ENCODE measurements around the gene WNK4.

The WNK4 gene

DNA sequence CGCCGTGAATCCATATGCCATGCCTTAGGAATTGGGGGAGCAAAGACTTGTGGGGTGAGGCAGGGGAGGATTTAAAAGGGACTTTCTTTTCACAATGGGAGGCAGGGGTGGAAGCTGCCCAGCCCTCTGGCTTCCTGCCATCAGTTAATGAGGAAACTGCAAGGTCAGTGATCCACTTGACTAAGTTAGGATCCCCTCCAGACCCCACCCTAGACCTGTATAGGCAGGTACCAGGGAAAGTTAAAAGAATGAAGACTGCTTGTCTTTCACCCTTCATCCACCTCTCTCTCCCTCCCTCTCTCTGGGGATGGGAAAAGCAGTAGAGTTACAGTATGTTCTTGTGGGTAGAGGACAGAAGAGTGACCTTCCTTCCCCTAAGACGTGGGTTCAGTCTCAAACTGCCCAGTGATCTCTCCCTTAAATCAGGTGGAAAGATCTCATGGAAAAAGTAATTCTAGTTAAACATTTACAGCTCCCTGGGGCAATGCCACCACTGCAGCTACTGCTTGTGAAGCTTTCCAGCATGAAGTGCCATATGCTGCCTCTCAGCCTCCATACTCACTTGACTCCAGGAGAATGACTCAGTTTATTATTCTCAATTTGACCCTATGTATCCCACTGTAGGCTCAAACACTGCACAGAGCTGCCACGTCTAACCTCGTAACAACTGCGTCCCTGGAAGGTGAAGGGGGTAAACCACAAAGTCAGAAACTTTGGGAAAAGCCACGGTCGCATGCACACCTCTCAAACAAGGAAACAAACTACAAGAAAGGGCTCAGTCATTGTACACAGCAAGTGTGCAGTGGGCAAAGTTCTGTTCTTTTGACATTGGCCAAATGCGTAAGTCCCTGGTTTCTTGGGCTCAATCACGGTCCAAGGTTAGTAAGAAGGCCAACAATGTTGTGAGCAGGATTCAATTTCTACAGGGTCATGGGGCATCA, 16.9 kb downstream of the WNK4 start:
- DNase-seq (ENCODE audit: low spot score), result no peak

DNA sequence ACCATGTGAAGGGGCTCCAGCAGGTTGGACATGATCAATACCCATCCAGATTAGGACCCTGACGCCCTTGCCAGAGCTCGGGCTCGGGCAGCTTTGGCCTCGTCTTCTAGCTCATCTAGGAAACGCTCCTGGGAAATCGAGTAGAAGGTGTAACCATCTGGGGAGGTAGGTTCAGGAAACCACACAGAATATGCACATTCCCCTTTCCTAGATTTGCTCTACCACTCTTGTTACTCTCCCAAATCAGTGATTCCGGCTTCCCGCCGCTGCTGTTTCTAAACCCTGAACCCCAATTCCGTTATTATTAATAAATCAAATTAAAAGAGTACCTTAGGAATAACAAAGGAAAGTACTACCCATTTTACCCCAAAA, 17.6 kb downstream of the WNK4 start:
- no peak for DNase-seq (ENCODE audit: low spot score)

DNA sequence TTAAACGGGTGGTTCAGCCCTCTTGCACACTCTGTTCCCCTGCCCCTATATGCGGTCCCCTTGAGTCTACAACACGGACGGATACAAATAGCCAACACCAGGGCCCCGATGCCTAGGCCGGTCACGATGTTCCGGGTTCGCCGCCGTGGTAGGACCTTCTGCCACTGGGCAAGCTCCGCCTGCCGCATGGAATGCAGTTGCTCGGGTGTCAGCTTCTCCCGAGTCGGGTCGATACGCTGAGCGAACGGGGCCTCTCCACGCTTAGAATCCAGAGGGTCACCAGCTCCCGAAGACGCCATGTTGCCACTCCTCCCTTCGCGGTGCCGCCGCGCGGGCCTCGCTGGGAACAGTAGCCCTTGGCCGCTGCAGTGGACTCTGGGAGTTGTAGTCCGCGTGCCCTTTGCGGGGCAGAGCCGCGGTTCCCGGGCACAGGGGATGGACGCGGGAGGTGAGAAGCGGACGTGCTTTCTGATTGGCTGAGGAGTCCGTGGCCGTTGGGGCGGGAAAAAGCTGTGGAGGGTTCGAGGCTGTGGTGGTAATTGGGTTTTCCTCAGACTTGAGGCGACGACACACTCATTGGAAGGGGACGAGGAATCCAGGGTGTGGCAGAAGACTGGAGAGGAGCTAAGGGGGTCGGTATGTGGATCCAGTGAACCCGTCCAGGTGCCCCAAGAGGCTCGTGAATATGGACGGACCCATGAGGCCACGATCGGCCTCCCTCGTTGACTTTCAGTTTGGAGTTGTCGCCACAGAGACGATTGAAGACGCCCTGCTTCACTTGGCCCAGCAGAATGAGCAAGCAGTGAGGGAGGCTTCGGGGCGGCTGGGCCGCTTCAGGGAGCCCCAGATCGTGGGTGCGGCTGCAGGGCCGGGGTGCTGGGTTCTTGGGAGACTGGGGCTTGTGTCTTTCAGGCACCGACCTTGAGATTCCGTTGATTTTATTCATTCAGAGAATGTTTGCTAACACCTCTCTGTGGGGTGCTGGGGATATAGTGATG, 18.3 kb downstream of the WNK4 start, which contains the start of the genes CNTD1 and COA3:
CNTD1 (plus strand) TSS at position 479 of the 998 bp plus-strand sequence; CDS start at position 686, 207 bp downstream.
COA3 (minus strand) TSS at position 322 of the 998 bp plus-strand sequence; CDS start at position 299, 23 bp downstream.
- peak; percentile 74 for DNase-seq (ENCODE audit: low spot score)

DNA sequence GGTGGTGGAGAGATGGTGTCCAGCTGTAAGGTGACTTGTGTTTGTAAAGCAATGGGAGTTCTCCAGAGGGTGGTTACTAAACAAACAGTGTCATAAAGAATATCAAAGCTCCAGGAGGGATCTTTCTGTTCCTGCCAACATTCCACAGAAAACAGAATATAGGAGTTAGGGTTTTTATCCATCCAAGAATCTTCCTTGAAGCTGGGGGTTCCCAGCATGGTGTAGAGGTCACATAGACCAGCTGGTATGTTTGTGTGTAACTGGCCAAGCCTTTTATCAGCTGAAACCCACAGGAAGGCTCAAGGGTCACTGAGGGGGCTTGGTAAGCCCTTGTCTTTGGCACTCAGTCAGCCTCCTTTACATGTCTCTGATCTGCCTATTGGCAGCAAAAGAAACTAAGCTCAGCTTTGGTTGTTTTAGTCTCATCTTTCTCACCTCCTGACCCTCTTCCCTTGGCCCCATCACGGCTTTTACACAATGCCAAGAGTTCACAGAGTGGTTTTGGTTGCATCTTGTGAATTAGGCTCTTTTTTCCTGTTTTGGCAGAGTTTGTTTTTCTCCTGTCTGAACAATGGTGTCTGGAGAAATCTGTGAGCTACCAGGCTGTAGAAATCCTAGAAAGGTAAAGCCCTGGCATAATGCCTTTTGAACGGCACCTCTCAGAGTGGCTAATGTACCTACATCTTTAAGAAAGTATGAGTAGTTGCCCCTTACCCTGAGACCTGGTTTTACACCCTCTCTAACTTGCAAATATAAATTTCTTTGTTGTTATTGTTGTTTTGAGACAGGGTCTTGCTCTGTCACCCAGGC, 22.9 kb downstream of the WNK4 start:
- DNase-seq (ENCODE audit: low spot score), result no peak

DNA sequence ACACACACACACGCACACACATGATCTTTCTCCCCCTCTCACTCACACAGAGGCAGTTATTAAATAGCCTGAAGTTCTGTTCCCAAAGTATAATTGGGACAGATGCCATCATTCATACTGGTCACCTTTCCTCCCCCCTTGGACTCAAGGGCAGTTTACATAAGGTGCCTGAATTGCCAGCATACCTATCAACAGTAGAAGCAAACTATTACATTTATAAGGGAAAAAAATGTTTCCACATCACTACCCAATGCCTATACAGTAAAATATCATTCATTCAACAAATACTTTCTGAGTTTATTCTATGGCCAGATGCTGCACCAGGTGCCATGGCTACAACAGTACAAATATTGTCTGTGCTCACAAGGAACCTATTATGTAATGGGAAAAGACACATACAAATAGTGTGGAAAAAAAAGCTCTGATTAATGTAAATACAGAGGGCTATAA, 24.5 kb downstream of the WNK4 start:
- DNase-seq (ENCODE audit: low spot score), result no peak

DNA sequence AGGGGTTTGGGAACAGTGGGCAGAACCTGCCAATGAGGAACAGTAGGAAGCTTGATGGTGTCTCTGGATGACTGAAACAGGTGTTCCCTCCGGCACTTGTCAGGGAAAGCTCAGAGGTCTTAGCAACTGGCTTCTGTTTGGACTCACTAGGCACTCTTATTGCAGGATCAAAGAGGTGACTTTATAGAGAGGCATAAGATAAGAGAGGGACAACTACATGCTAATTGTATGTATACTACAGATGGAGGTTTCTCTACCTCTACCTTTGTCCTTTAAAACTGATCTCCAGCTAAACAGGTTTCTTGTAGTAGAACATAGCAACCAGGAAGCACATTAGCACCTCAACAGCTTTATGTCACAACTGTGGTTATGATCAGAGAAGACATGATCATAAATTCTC, 25.8 kb downstream of the WNK4 start:
- no peak for DNase-seq (ENCODE audit: low spot score)

DNA sequence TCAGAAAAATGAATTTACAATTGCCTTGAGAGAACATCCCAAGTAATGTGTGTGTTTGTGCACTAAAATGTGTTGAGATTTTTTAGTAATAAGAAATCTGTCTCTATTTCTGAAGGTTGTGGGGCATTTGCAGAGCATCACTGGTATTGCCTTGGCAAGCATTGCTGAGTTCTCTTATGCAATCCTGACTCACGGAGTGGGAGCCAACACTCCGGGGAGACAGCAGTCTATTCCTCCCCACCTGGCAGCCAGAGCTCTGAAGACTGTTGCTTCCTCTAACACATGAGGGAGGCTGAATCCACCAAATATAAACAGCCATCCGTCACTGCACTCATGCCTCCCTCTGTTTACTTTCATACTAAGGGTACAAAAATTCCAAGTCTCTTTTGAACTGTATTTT, 28.8 kb downstream of the WNK4 start:
- DNase-seq (ENCODE audit: low spot score), result no peak

DNA sequence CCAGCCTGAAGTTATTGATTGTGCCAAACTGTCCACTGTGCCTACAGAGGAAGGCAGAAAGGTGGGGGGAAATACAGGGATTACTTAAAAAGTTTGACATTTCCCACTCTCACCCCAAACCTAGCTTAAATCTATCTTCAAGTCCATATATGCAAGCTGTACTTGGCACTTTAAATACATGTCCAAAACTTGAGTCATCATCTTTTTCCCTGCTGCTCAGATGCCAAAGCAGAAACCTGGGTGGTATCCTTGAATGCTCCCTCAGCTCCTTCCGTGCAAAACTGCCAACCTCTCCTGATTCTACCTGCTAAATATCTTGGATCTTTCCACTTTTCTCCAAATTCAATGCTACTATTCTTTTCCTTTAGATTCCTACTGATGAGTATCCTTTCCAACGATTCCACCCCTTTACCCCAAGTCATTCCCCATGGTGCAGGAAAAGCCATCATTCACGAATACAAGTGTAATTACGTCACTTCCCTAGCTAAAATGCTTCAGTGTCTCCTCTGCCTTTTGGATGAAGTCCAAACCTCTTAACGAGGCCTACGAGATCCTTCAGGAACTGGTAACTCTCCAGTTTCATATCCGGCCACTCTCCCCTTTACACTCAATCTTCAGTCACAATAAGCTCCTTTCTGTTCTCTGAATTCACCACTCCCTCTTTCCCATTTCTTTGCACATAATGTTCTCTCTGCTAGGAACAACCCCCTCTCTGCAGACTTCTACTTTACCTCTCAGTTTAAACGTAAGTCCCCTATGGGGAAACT, 34.4 kb downstream of the WNK4 start:
- no peak for DNase-seq (ENCODE audit: low spot score)

DNA sequence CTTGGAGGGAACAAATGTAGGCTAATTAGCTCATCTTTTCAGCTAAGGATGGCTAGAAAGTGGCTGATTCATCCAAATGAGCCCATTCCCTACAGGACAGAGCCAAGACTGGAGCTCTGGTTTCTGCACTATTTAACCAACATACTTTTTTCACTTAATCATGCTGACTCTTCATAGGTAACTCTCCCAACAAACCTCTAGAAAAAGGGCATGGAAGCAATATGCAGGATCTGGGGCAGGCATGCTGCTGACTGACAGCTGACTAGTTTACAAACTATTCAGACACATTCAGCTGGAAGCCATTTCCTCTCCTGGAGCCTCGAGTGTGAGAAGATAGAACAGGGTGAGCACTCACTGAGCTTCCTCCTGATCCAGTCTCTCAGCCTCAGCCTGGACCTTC, 37.5 kb downstream of the WNK4 start:
- no peak for DNase-seq (ENCODE audit: low spot score)

DNA sequence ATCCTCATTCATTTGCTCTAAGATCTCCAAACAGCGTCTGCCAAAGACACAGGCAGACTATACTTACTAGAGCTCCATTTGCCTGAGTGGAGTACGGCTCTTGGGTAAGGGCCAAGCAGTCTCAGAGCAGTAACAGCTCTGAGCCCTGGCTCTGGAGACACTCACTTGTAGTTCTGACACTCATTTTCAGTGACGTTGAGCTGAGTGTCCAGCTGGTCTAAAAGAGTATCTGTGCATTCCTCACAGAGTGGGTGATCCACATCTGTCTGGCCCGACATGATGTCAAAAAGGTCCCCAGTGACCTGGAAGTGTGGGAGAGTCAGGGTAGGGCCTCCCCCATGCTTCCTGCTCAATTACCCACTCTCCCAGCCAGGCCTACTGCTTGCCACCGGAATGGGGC, 38.0 kb downstream of the WNK4 start:
- DNase-seq (ENCODE audit: low spot score), result no peak

DNA sequence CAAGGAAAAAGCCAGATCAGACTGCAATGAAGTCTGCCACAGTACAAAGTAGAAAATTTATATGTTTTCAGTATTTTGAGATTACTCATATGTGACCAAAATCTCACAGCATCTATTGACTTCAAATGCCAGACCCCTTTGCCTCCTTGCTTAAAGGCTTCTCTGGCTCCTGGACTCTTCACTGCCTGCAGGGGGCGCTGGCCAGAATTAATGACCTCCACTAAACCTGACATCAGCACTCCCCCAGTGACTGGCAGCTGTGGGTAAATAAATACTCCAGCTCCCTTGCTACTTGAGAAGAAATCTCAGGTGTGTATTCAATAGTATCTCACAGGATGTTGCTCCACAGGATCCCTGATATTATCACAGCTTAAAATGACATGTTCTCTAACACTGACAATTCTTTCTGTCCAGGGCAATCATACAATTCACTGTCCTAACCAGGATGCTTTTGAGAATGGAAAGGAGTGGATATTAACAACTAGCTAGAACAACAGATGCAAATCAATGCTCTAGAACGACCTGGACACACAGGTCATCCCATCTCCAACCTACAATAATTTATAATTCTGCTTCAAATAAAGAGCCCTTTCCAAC, 39.6 kb downstream of the WNK4 start:
- peak; percentile 55 for DNase-seq (ENCODE audit: low spot score)

DNA sequence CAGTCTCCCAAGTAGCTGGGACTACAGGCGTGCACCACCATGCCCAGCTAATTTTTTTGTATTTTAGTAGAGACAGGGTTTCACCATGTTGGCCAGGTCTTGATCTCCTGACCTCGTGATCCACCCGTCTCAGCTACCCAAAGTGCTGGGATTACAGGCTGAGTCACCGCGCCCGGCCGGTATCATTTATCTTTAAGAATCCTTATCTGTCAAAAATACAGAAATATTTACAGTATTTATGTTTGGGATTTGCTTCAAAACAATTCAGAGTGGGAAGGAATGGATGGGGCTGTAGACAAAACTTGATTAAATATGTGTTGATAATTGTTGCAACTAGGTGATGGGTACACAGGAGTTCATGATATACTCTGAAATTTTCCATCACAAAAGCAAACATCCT, 40.8 kb downstream of the WNK4 start:
- no peak for DNase-seq (ENCODE audit: low spot score)

DNA sequence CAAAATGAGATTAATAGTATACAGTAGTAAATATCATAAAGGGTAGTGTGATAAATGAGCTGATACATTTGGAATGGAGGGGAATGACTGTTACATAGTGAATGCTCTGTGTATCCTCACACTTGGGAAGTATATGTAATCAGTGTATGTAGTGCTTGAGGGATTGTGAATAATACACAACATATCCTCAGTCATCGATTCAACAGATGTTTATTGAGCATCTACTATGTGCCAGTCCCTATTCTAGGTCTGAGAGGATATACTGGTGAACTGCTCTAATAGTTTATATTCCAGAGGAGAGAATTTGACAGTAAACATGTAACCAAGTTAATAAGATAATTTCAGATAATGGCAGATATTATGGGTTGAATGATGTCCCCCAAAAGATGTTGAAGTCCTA, 47.1 kb downstream of the WNK4 start:
- DNase-seq (ENCODE audit: low spot score), result no peak

DNA sequence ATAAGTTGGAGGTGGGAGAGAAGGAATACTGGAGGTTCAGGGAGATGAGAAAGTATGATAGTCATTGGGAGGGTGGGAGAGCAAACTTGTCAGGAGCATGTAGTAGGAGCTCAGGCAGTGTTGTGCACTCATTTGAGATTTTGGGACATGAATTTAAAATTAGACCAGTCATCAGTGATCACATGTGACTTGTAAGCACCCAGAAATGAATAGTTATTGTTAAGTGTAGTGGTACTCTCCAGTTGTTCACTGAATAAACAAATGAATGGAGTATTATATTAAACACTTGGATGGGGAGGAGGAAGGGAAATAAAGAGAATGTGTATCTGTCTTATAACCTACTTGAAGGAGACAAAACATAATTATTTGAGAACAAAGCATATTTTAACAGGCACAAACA, 50.6 kb downstream of the WNK4 start:
- no peak for DNase-seq (ENCODE audit: low spot score)

DNA sequence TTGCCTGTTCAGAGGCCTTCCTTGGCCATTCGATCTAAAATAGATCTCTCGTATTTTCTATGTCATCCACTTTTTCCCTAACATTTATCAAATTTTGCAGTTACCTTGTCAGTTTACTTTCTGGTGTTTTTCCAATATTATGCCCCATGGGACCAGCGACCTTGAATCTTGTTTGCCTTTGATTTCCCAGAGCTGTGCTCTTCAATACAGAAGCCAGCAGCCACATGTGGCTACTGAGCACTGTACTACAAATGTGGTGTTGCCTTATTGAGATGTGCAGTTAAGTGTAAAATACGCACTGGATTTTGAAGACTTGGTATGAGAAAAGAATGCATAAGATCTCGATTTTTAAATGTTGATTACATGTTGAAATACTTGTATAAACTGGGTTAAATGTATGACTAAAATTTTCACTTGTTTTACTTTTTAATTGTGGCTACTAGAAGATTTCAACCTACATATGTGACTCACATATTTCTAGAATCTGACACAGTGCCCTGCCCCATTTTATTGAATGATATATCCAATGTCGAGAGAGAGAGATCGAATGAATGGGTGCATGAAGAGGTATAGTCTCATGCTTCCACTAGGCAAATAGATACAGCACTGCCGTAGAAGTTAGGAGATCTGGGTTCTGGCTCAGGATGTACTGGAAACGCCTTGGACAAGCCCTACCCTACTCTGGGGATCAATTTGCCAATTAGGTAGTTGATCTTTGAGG, 52.0 kb downstream of the WNK4 start:
- DNase-seq (ENCODE audit: low spot score), result peak; percentile 12

DNA sequence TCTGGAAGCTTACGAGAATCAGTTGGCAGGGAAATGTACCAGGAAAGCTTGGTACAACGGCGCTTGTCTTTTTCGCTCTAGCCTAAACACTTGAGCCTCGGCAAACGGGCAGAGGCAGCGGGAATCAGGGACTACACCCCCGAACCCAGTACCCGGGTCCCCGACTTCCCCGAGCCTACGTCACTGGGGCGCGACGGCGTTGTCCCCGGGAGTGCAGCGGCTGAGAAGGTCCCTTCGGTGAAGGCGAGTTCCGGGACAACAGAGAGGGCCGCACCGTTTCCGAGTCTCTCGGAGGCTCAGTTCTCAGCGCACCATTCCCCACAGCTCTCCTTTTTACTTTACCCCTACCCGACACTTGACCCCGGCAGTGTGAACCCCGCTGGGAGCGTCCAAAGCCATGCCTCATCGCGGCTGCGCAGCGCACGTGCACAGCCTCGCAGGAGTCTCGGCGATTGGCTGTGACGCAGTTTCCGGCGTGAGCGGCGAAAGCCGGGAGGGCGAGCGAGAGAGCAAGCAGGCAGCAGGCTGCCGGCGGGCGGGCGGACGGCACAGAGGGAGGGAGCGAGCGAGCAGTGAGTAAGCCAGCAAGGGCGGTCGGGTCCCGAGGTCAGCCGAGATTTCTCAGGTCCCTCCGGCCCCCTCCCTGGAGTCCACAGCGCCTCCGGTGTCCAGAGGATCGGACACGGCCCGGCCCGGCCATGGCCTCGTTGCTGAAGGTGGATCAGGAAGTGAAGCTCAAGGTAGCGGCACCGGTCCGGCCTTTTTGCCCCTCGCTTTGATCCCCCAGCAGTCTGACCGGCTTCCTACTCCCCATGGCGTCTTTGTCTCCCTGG, 52.7 kb downstream of the WNK4 start, which contains the start of gene PSME3:
PSME3 (plus strand) TSS at position 464 of the 833 bp plus-strand sequence; CDS start at position 699, 235 bp downstream.
- peak; percentile 88 for DNase-seq (ENCODE audit: low spot score)

DNA sequence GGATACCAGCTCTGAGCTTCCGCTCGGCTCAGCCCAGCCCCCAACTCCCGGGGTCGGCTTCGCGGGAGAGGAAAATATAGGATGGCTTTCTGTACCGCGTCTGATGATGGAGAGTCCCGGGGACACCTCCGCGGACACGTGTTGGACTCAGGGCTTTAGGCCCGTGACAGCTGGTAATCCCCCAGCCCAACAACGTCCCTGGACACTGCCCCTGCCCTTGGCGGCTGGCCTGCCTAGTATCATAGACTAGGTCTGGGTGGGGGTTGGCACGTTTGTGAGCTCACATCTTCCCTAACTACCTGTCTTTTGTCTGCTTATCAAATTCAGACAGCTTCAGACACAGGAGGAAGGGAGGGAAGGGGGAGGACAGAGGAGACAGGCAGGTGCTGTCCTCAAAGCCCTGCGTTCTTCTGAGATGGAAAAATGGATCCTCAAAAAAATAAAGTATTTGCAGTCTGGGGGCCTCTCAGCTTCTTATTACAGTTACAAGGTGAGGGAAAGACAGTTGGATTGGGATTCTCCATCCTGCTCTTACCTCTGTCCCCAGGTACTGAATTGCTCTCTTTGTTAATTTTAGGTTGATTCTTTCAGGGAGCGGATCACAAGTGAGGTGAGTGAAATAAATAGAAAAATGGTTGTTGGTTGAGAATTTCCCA, 53.5 kb downstream of the WNK4 start:
- no peak for DNase-seq (ENCODE audit: low spot score)

DNA sequence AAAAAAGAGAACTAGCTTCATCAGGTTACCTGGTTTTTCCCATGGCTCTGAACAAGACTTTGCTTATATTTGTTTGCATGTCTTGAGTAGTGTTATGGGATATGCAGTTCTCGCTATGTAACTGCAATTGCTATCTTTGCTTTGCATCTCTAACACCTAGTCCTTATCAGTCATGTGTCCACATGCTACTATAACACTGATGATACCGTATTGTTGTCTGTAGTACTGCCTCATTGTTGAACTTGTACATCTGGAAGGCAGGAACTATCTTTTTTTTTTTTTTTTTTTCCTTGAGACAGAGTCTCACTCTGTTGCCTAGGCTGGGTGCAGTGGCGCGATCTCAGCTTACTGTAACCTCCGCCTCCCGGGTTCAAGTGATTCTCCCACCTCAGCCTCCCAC, 55.3 kb downstream of the WNK4 start:
- no peak for DNase-seq (ENCODE audit: low spot score)
